Activated T-cell treated with anti-CD3 and anti-CD28 coated beads, Interleukin-2, amount 50 U/mL, for 72 hours (primary cell): Measurements from ENCODE around the gene SFT2D2. TPM values are rescaled to one million over a fixed set of nuclear protein-coding genes. Genes with fewer than 3 reads are reported as not detected.
A peak's percentile ranks its signal among the peaks of the same experiment; 100 is the strongest.

Experiments used
- ATAC-seq, 2 donors: fragments of 150-1000 bp; cut with Tn5 transposase; replicated peaks in 1 of 2; 2 replicates each; pipeline ENCODE4 v1.10.0; 2021; ENCODE audit warnings: moderate library complexity in 2 of 2, mild to moderate bottlenecking in 1 of 2
- DNase-seq, 2 donors: peaks; one replicate each; pipeline ENCODE4 v3.0.0; 2021 to 2022; ENCODE audit warnings: mixed read lengths in 1 of 2
- H3K27ac Mint-ChIP-seq: one replicate; pipeline ENCODE4 v1.8.0; 2022; ENCODE audit warnings: mild to moderate bottlenecking, moderate library complexity, mixed read lengths
- H3K27me3 Mint-ChIP-seq: one replicate; pipeline ENCODE4 v1.8.0; 2022; ENCODE audit warnings: low read depth, mixed read lengths
- H3K36me3 Mint-ChIP-seq, 2 donors: one replicate each; pipeline ENCODE4 v1.8.0; 2022; ENCODE audit warnings: mixed read lengths in 2 of 2, mild to moderate bottlenecking in 1 of 2; ENCODE audit not compliant: insufficient read depth in 2 of 2
- H3K4me1 Mint-ChIP-seq: one replicate; pipeline ENCODE4 v1.8.0; 2022; ENCODE audit warnings: low read depth, mixed read lengths
- H3K4me3 Mint-ChIP-seq, 2 donors: one replicate each; pipeline ENCODE4 v1.8.0; 2022; ENCODE audit warnings: mild to moderate bottlenecking in 2 of 2, mixed read lengths in 2 of 2, moderate library complexity in 2 of 2
- H3K9me3 Mint-ChIP-seq, 2 donors: one replicate each; pipeline ENCODE4 v1.8.0; 2022; ENCODE audit warnings: mixed read lengths in 2 of 2
- total RNA-seq, 2 donors: library from RNA; stranded (reverse); gene quantifications; one replicate each; pipeline ENCODE4 v1.2.3, GENCODE V29; 2022

Gene SFT2D2
- total RNA-seq, 2 donors from 2014 or later, result 62.7 to 66.9 TPM

DNA sequence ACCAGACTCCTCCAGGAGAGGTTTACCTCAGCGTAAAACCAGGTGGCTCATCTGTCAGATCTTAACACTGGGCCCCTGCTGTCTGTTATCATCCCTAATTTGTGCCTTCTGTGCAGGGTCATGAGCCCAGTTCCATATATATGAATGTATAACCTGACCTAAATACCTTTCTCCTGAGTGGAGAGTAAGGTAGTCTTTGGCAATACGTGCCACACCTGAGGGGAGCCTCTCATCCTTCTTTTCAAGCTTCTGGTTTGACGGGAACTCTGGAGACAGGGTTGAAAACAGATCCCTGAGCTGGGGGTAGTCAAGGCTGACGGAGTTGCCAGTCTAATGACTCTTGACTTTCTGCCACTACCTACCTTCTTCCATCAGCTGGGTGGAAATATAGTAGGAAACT, 4.1 kb downstream of the SFT2D2 start:
- H3K36me3 Mint-ChIP-seq, result peaks cover 16 to 37% of the 10 kb centered on the region in 2 donors
- no peak overlapping the region for H3K27ac Mint-ChIP-seq
- no peaks in the 10 kb centered on the region for H3K27me3 Mint-ChIP-seq
- H3K4me1 Mint-ChIP-seq, result peaks cover 68% of the 10 kb centered on the region
- DNase-seq (no peak), ATAC-seq (no peak)
- no peaks in the 10 kb centered on the region for H3K9me3 Mint-ChIP-seq
- no peak overlapping the region for H3K4me3 Mint-ChIP-seq

- ATAC-seq, result no peak
- Mint-ChIP-seq H3K9me3 (no peaks in the 10 kb centered on the region), H3K27me3 (no peaks in the 10 kb centered on the region), H3K4me3 (no peak overlapping the region), H3K36me3 (peaks cover 17 to 39% of the 10 kb centered on the region in 2 donors), H3K4me1 (peaks cover 70% of the 10 kb centered on the region), H3K27ac (no peak overlapping the region)
- no peak for DNase-seq
These were observed 4.9 kb downstream of the SFT2D2 start for GRCh38 chr1:168230709-168231108.

- H3K27me3 Mint-ChIP-seq, result no peaks in the 10 kb centered on the region
- peaks cover 0 to under 1% of the 10 kb centered on the region in 2 donors for H3K9me3 Mint-ChIP-seq
- H3K4me3 Mint-ChIP-seq, result peak overlapping the region; percentile 65 to 93
- DNase-seq, result peak; percentile 52 to 62
- ATAC-seq, result peak; percentile 65
- H3K27ac Mint-ChIP-seq, result peak overlapping the region; percentile 94
- peaks cover 14 to 56% of the 10 kb centered on the region in 2 donors for H3K36me3 Mint-ChIP-seq
- peaks cover 61% of the 10 kb centered on the region for H3K4me1 Mint-ChIP-seq
These were observed 9.2 kb downstream of the SFT2D2 start for GRCh38 chr1:168234846-168235547.

DNA sequence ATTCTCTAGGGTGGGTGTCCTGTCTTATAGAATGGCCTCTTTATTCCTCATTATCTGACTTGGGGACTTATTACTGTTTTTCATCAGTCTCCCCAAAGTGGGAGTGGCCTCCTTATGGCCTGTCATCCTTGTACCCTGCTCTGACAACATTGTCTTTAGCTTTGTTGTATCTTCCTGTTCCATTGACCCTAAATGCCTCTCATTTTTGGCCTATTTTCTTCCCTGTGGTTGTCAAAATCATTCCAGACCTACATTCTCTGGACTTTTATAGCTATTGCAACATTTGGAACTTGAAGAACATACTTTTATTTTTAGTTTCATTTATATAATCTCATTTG, 9.7 kb downstream of the SFT2D2 start:
- ATAC-seq, result peak; percentile 1 to 11
- Mint-ChIP-seq H3K27me3 (no peaks in the 10 kb centered on the region), H3K4me3 (peak overlapping the region; percentile 61 to 93), H3K27ac (peak overlapping the region; percentile 78), H3K4me1 (peaks cover 60% of the 10 kb centered on the region), H3K36me3 (peaks cover 18 to 61% of the 10 kb centered on the region in 2 donors), H3K9me3 (peaks cover 0 to 2% of the 10 kb centered on the region in 2 donors)
- no peak for DNase-seq

DNA sequence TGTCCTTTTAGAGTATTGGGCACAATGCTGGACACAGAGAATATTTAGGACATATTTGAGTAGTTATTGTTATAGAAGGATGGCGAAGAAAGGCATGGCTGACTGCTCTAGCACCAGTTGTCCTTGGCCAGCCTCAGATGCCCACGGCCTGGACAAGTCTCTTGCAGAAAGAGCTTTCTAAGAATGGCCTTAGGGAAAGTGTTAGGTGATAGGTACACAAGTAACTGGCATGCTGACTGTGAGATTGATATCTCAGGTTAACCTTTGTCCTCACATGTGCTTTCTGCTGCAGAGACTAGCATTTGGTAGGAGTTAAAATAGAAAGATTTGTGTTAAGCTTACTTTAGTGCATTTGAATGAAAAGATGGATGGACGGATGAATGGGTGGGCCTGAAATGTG, 10.1 kb downstream of the SFT2D2 start:
- peaks cover 19 to 59% of the 10 kb centered on the region in 2 donors for H3K36me3 Mint-ChIP-seq
- peak overlapping the region; percentile 61 to 93 for H3K4me3 Mint-ChIP-seq
- H3K9me3 Mint-ChIP-seq, result peaks cover 0 to 2% of the 10 kb centered on the region in 2 donors
- no peak for DNase-seq
- H3K27ac Mint-ChIP-seq, result peak overlapping the region; percentile 78
- no peak for ATAC-seq
- H3K4me1 Mint-ChIP-seq, result peaks cover 55% of the 10 kb centered on the region
- no peaks in the 10 kb centered on the region for H3K27me3 Mint-ChIP-seq

DNA sequence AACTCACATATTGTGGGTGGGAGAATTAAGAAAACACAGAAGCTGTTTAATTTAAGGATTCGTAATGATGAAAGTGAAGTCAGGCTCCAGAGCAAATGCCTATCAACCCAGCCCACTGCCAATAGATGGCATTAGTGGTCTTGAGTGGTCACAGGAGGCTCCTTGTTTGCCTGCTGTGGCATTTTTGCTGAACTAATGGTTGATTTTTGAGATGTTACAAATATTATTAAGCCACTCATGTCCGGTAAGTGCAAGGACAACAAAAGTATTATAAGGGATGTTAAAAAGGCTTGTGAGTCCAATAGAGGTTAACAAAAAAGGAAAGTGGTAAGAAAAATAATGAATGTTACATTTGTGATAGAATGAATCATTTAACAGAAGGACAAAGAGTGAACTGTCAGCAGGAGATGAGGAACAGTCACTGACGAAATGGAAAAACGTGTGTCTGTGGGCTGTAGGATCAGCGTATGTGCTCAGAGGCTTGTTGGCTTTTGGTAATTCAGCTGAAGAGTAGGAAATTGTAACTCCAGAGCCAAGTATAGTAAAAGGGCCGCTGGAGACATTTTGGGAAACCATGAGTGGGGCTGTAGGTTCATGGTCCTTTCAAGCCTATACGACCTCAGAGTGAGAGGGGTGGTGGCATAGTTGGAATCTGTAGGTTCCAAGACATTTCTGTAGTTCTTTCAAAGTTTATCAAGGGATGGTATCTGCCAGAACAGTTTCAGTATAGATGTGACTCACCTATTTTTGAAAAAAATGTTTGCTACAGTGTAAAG, 11.2 kb downstream of the SFT2D2 start:
- ATAC-seq (peak; percentile 84), DNase-seq (peak; percentile 42 to 64)
- no peaks in the 10 kb centered on the region for H3K27me3 Mint-ChIP-seq
- H3K4me1 Mint-ChIP-seq, result peaks cover 50% of the 10 kb centered on the region
- peaks cover 0 to 2% of the 10 kb centered on the region in 2 donors for H3K9me3 Mint-ChIP-seq
- peak overlapping the region; percentile 78 for H3K27ac Mint-ChIP-seq
- peak overlapping the region; percentile 61 to 93 for H3K4me3 Mint-ChIP-seq
- H3K36me3 Mint-ChIP-seq, result peaks cover 21 to 62% of the 10 kb centered on the region in 2 donors

DNA sequence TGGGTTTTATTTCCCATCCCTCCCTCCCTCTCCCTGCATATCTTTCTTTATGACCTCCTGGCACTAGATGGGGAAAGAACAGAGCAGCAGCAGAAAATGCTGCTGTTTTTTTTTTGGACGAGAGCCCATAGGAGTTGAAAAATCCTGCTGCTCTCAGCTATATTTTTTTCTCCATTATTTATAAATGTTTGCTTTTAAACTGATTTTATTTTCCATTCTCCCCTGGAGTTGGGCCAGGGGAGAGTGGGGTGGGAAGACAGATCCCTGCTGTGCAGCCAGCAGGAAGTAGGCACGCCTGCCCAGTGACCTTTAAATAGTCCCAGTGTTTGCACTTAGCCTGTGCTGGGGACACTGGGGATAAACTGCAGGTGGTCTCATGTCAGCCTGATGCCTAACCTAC, 17.4 kb downstream of the SFT2D2 start:
- Mint-ChIP-seq H3K4me1 (peaks cover 54% of the 10 kb centered on the region), H3K27ac (no peak overlapping the region), H3K4me3 (no peak overlapping the region), H3K9me3 (peaks cover 0 to 2% of the 10 kb centered on the region in 2 donors), H3K27me3 (no peaks in the 10 kb centered on the region), H3K36me3 (peaks cover 32 to 60% of the 10 kb centered on the region in 2 donors)
- ATAC-seq, result peak in 1 of 2 donors; percentile 9
- no peak for DNase-seq

DNA sequence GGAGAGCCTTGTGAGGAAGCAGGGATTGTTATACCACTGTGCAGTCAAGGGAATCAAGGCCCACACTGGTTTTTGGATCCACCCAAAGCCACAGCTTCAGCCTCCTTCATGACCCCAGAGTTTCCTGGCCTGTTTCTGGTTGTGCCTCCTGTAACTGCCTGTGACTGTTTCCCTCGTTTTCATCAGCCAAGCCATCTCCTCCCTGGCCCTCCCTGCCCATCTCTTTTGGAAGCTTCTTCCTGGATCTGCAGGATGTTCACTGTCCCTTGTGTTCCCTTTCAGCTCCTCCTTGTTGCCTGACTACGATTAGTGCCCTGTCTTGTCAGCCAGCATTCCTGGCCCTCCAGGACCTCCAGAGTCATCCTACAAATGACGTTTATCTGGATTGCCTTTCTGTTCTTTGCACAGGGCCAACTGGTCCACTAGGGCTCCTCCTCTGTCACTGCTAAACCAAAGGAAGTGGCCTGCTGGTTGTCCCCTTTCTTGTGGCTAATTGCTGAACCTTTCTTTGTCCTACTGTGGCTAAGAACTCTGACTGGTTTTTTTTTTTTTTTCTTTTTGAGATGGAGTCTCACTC, 17.9 kb downstream of the SFT2D2 start:
- DNase-seq (no peak), ATAC-seq (peak; percentile 54 to 65)
- Mint-ChIP-seq H3K36me3 (peaks cover 34 to 61% of the 10 kb centered on the region in 2 donors), H3K27me3 (no peaks in the 10 kb centered on the region), H3K4me1 (peaks cover 59% of the 10 kb centered on the region), H3K4me3 (peak overlapping the region in 1 of 2 donors; percentile 3), H3K27ac (peak overlapping the region; percentile 25), H3K9me3 (peaks cover 0 to 2% of the 10 kb centered on the region in 2 donors)

- H3K9me3 Mint-ChIP-seq, result peaks cover 0 to 1% of the 10 kb centered on the region in 2 donors
- no peak overlapping the region for H3K27ac Mint-ChIP-seq
- H3K27me3 Mint-ChIP-seq, result no peaks in the 10 kb centered on the region
- H3K4me3 Mint-ChIP-seq, result no peak overlapping the region
- ATAC-seq (no peak), DNase-seq (no peak)
- peaks cover 35 to 57% of the 10 kb centered on the region in 2 donors for H3K36me3 Mint-ChIP-seq
- H3K4me1 Mint-ChIP-seq, result peaks cover 65% of the 10 kb centered on the region
These were observed 19.2 kb downstream of the SFT2D2 start for GRCh38 chr1:168245042-168245441.

GRCh38 chr1:168246506-168246905, 20.7 kb downstream of the SFT2D2 start:
- no peaks in the 10 kb centered on the region for H3K27me3 Mint-ChIP-seq
- H3K4me1 Mint-ChIP-seq, result peaks cover 65% of the 10 kb centered on the region
- no peaks in the 10 kb centered on the region for H3K9me3 Mint-ChIP-seq
- no peak for DNase-seq
- ATAC-seq, result no peak
- peaks cover 32 to 53% of the 10 kb centered on the region in 2 donors for H3K36me3 Mint-ChIP-seq
- H3K27ac Mint-ChIP-seq, result no peak overlapping the region
- peak overlapping the region in 1 of 2 donors; percentile 30 for H3K4me3 Mint-ChIP-seq

DNA sequence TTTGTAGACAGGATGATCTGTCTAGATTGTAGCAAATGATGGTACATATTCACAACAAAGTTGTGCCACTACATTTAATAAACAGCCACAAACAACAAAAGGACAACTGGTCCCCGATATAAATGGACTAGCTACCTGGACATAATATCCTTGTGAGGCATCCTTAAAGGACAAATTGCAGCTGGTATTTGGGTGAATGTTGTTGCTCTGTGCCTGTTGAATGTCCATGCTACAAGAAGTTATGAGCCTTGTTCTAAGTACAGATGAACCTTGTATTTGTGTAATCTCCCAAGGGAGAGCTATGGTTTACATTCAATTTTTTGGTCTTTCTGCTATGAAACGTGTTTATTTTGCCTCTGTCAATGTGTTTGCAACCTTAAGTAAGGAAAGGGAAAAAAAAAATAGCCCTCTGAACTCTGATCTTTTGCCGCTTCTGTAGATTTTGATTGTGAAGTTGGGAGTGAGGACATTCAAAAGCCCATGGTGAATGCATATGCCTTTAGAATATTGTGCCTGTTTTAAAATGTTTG, 26.5 kb downstream of the SFT2D2 start:
- DNase-seq (no peak), ATAC-seq (no peak)
- H3K36me3 Mint-ChIP-seq, result peaks cover 24 to 53% of the 10 kb centered on the region in 2 donors
- peaks cover 0 to 2% of the 10 kb centered on the region in 2 donors for H3K9me3 Mint-ChIP-seq
- H3K27ac Mint-ChIP-seq, result no peak overlapping the region
- no peak overlapping the region for H3K4me3 Mint-ChIP-seq
- peaks cover 25% of the 10 kb centered on the region for H3K4me1 Mint-ChIP-seq
- H3K27me3 Mint-ChIP-seq, result no peaks in the 10 kb centered on the region

GRCh38 chr1:168256164-168256563, 30.4 kb downstream of the SFT2D2 start:
- Mint-ChIP-seq H3K9me3 (peaks cover 0 to 2% of the 10 kb centered on the region in 2 donors), H3K27me3 (no peaks in the 10 kb centered on the region), H3K4me3 (no peak overlapping the region), H3K27ac (no peak overlapping the region), H3K4me1 (peaks cover 7% of the 10 kb centered on the region), H3K36me3 (peaks cover 15 to 44% of the 10 kb centered on the region in 2 donors)
- ATAC-seq (no peak), DNase-seq (no peak)

- no peaks in the 10 kb centered on the region for H3K27me3 Mint-ChIP-seq
- no peak overlapping the region for H3K27ac Mint-ChIP-seq
- peaks cover 7% of the 10 kb centered on the region for H3K4me1 Mint-ChIP-seq
- H3K36me3 Mint-ChIP-seq, result peaks cover 19 to 41% of the 10 kb centered on the region in 2 donors
- ATAC-seq (no peak), DNase-seq (no peak)
- no peak overlapping the region for H3K4me3 Mint-ChIP-seq
- peaks cover 0 to 2% of the 10 kb centered on the region in 2 donors for H3K9me3 Mint-ChIP-seq
These were observed 31.6 kb downstream of the SFT2D2 start for GRCh38 chr1:168257397-168257796.
